HG03442 (cell line): ENCODE measurements around the gene BRD4.

ENCODE experiments used
- ATAC-seq: cut with Tn5 transposase; IDR thresholded peaks from one replicate; pipeline ENCODE4 v1.9.1; 2021; ENCODE audit warnings: mild to moderate bottlenecking, moderate library complexity; ENCODE audit not compliant: unreplicated experiment

Gene BRD4

DNA sequence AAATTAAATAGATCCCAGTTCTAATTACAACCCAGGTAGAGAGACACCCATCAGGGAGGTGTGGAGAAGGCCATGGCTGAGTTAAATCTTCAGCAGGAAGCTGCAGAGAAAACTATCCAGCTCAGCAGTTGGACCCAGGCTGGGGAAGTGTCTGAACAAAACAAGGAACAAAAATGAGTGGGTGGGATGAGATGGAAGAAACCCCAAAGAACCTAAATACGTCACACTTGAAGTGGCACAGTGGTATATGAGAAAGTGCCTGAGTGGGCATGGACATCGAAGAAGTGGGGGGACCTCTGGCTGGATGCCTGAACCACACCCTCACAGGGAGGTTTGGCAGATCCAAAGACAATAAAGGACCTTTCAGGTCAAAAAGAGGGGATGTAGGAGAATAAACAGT lies 96.6 kb downstream of the BRD4 start:
- ATAC-seq: no peak

GRCh38 chr19:15234431-15235130 lies 97.8 kb downstream of the BRD4 start:
- ATAC-seq: no peak

GRCh38 chr19:15231271-15231670 lies 101.1 kb downstream of the BRD4 start:
- ATAC-seq: no peak

DNA sequence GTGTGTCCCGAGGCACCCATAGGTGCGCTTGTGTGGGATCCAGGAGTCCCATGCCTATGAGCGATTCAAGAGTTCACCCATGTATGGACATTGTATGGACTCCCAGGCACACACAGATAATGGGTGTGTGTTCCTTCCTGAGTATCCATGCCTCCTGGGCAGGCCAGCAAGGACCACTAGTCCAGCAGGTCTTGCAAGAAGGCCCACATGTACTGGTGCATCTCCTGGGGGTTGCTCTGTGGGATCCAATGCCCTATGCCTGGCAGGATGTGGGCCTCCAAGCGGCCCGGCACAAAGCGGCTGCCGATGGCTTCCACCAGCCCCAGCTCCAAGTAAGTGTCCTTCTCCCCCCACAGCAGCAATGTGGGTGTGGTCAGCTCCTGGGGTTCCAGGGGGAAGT lies 105.1 kb downstream of the BRD4 start:
- ATAC-seq: no peak

DNA sequence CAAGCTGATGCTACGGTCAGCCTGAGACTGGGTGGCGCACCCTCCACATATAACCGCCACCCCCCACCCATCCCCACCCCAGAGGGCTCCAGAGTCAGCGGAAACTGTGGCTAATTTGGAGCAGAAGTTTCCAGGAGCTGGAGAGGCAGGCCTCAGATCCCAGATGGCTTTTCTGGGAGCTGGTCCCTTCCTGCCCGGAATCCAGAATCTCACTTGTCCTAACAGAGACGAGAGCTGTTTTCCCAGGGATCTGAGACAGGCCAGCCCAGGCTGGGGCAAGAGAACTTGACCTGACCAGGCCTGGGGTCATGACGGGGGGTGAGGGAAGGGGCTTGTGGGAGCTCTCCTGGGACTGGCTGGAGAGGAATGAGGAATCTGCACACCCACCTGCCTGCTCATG lies 106.6 kb downstream of the BRD4 start:
- ATAC-seq: no peak

DNA sequence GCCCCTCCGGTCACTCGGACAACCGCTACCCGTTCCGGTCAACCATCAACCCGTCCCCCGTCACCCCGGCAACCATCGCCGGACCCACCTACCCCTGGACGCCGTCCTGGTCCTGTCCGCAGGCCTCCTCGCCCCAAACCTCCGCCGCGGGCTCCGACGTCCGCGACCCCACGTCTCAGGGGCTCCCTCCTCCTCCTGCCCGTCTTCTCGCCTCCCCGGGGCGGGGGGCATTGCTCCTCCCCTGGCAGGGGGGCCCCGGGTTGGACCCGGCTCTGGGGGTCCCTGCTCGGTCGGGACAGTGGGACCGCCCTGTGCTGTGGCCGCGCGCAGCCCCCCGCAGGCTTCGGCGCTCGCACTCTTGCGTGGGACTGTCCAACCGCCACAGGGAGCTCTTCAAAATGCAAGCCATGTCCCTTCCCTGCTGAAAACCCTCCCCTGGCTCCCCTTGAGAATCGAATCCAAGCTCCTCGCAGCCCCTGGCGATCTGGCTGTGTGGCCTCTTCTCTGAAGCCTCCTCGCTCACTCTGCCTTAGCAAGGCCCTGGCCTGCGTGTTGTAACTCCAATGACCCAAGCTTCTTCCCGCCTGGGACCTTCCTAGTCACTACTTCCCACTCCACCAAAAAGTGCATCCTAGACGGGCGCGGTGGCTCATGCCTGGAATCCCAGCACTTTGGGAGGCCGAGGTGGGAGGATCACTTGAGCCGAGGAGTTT lies 108.5 kb downstream of the BRD4 start:
- no peak for ATAC-seq

GRCh38 chr19:15222738-15223648 lies 109.3 kb downstream of the BRD4 start:
- ATAC-seq: peak; percentile 72

DNA sequence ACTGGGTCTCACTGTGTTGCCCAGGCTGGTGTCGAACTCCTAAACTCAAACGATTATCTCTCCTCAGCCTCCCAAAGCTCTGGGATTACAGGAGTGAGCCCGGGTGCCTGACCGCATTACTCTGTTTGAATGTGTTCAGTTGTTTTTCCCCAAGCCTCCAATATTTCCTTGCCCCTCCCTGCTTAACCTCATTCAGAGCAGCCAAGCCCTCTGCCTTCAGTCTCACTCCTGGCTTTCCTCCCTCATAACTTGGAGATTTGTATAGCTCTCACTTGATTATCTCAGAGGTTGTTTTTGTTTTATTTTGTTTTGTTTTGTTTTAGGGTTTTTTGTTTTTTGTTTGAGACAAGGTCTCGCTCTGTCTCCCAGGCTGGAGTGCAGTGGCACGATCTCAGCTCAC lies 111.5 kb downstream of the BRD4 start:
- no peak for ATAC-seq

DNA sequence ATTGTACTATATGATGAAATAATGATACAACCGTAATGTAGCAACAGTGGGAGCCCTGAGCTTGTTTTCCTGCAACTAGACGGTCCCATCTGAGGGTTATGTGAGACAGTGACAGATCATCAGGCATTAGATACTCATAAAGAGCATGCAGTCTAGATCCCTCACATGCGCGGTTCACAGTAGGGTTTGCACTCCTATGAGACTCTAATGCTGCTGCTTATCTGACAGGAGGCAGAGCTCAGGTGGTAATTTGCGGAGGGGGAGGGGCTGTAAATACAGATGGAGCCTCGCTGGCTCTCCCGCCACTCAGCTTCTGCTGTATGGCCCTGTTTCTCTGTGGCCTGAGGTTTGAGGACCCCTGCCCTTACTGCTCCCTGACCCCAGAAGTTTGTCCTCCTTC lies 113.8 kb downstream of the BRD4 start:
- ATAC-seq: no peak

- no peak for ATAC-seq
Measured at GRCh38 chr19:15216363-15216762, 116.0 kb downstream of the BRD4 start.

- no peak for ATAC-seq
Measured at GRCh38 chr19:15213715-15214381, 118.5 kb downstream of the BRD4 start.

DNA sequence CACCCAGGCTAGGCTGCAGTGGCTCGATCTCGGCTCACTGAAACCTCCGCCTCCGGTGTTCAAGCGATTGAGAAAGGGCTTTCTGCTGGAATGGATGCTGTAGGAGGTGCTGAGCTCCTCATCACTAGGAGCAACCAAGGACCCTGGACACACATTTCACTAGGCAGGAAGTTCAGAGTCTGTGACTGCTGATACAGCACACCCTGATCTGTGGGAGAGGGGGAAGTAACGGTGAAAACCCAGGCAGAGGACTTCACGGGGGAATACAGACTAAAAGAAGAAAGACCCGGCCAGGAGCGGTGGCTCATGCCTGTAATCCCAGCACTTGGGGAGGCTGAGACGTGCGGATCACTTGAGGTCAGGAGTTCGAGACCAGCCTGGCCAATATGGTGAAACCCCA lies 119.6 kb downstream of the BRD4 start:
- no peak for ATAC-seq

DNA sequence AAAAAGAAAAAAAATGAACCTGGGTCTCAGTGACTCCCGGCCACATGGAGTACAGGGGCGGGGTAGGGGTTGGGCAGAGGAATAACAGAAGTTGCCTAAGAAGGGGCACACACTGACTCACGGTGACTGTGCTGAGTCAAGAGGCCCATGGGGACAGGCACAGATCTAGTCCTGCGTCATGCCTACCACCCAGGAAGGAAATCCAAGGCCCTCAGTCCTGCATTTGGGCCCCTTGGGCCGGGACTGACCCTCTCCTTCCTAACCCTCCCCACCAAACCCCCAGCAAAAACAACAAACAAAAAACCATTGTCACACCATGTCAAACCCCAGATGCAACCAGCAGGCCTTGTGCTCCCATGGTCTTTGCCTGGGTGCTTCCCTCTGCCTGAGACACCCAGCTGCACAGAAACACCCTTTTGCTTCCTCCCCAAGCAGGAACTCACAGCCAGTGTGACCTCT lies 122.0 kb downstream of the BRD4 start:
- no peak for ATAC-seq

DNA sequence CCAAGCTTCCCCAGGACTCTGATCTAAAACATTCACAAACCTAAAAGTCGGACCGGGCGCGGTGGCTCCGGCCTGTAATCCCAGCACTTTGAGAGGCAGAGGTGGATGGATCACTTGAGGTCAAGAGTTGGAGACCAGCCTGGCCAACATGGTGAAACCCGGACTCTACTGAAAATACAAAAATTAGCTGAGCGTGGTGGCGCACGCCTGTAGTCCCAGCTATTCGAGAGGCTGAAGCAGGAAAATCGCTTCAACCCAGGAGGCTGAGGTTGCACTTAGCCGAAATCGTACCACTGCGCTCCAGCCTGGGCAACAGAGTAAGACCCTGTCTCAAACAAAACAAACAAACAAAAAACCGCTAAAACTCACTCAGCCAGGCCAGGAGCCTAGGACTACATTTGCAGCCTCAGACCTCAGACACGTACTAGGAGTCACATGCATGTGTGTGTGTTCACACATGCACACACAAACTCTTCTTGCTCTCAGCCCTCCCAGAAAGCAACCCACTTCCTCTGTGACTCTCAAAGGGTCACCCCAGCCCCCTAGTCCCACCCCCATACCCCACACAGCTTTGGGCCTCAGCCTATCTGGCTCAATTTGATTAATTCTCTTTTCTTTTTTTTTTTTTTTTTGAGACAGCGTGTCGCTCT lies 130.8 kb downstream of the BRD4 start:
- no peak for ATAC-seq

DNA sequence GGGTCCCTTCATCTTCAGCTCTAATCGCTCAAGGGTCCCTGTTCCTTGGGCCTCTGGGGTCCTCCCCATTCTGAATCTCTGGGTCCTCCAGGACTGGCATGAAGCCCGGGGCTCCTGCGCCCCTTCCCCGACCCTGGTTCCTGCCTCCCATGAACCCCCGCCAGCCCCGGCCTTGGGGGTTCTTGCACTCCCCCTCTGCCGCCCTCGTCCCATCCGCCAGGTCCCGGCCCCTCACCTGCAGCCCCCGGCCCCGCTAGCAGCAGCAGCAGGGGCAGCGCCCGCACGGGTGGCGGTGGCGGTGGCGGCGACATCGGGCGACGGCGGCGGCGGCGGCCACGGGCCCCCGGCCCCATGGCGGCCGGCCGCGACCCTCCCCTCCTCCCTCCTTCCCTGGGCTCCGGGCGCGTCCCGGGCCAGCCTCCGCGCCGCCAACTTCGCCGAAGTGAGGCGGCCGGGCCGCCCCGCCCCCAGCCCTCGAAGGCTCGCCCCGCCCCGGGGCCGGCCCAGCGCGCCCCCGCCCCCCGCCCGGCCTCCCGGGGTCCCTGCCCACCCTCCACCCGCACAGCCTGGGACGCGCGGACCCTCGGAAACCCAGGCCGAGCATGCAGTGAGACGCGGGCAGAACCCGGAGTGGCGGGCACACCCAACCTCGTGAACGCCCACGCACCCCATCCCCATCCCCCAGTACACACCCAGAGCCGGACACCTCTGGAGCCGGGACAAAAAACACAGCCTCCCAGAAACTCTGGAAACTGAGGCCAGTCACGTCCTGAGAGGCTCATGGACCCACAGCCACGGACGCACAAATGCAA lies 131.6 kb downstream of the BRD4 start, which contains the start of gene NOTCH3:
TSS of gene NOTCH3 (minus strand) at position 443 of the 812 bp plus-strand sequence. CDS start at position 353, 90 bp downstream.
- no peak for ATAC-seq

DNA sequence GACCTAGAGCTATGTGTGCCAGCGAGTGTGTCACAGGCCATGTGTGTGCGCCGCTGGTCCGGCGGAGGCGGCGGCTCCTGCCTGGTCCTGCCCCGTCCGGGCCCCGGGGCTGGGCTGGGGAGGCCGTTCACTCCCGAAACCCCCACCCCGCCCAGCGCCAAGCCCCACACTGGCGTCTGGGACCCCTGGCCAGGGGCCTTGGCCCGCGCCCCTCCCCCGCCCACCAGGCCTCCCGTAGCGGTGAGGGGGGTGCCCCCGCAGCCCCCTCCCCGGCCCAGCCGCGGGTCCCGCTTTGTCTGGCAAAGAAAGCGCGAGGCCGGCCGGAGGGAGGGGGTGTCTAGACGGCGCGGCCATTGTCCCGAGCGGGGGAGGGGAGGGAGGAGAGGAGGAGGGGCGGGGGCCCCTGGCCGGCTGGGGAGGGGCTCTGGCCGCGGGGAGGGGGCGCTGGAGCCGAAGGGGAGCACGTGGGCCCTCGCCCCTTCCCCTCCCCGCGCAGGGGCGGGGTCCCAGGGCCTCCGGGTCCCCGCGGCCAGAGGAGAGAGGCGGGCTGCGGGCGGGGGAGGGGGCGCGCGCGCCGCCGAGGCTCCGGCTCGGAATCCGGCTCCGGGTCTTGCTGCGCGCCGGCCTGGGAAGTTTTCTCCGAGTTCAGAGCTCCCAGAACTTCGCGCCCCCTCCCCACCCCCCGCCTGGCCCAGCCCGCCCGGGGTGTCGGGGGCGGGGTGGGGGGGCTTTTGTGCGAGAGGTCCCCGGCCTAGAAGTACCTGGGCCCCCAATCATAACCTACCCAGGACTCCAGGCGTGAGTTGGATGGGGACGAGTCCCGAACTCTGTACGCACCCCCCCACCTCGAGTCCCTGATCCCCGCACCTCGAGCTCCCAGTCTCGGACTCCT lies 132.4 kb downstream of the BRD4 start:
- no peak for ATAC-seq

DNA sequence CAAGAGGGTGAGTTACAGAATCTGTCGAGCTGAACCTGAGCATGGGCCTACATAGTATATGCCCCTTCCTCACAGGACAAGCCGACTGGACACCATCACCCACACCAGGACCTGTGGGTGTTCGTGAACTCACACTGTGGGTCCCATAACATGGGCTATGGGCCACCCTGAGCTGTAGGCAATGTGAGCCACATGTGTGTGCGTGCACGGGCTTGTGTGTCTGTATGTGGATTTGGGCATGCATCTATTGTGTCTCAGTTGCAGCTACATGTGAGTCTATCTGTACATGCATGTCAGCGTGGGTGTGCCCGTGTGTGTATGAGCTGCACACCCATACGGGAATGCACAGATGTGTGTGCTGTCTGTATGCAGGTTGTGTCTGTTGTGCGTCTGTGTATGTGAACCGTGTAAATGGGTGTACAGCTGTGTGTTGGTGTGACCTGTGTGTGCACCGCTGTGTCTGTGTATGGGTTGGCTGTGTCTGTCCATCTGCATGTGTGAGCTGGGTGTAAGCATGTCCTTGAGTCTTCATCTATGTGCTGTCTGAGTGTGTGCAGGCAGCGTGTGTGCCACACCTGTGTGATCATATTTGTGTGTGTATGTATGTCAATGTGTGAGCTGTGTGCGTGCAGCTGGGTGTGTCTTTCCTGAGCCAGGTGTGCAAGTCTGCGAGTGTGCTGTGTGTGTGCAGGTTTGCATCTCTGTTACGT lies 133.2 kb downstream of the BRD4 start:
- ATAC-seq: no peak

DNA sequence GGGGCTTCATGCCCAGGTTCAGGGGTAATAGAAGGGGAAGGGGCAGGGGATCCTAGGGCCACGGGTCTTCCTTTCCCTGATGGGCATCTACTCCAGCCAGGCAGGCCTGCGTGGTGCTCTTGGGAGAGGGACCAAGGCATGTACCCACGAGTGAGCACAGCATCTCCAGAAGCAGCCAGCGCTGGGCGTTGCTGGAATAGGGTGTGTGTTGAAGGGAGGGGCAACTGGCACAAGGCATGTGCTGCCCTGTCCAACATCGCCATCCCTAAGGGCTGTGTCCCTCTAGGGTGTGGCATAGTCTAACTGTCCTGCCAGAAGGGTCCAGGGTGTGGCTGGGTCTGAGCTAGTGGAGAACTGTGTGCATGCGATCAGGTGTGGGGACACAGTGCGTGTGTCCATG lies 134.4 kb downstream of the BRD4 start:
- no peak for ATAC-seq
